Activated CD8-positive, alpha-beta T cell treated with anti-CD3 and anti-CD28 coated beads for 36 hours (primary cell): ENCODE measurements around the gene PDK2. TPM values are rescaled to one million over a fixed set of nuclear protein-coding genes. Genes with fewer than 3 reads are reported as not detected.

ENCODE experiments used
- ATAC-seq: fragments of 200-7000 bp; cut with Tn5 transposase; one replicate; pipeline ENCODE4 v1.10.0; 2021; ENCODE audit warnings: mild to moderate bottlenecking, moderate library complexity
- CTCF ChIA-PET: fragments of 350-600 bp; sonication (Branson Sonifier 250); formaldehyde crosslinking; loops from one replicate; lab custom pipeline; 2021; ENCODE audit warnings: antibody characterized with exemption; lab: Charles Lee
- POLR2A ChIA-PET: fragments of 350-600 bp; sonication (Branson Sonifier 250); formaldehyde crosslinking; loops from one replicate; lab custom pipeline; 2021; ENCODE audit warnings: antibody characterized with exemption; lab: Charles Lee
- DNase-seq: peaks from one replicate; pipeline ENCODE4 v3.0.0-alpha.2; 2020
- H3K27ac Mint-ChIP-seq: one replicate; pipeline ENCODE4 v1.8.0; 2021; ENCODE audit warnings: mild to moderate bottlenecking, mixed read lengths
- H3K27me3 Mint-ChIP-seq: one replicate; pipeline ENCODE4 v1.8.0; 2021; ENCODE audit warnings: mixed read lengths
- H3K36me3 Mint-ChIP-seq: one replicate; pipeline ENCODE4 v1.8.0; 2021; ENCODE audit warnings: low read depth, mixed read lengths
- H3K4me1 Mint-ChIP-seq: one replicate; pipeline ENCODE4 v1.8.0; 2021; ENCODE audit warnings: low read depth, mixed read lengths
- H3K4me3 Mint-ChIP-seq: one replicate; pipeline ENCODE4 v1.8.0; 2021; ENCODE audit warnings: mild to moderate bottlenecking, moderate library complexity, mixed read lengths
- H3K9me3 Mint-ChIP-seq: one replicate; pipeline ENCODE4 v1.8.0; 2021; ENCODE audit warnings: mixed read lengths
- intact Hi-C: fragments of 100-400 bp; cut with micrococcal nuclease; formaldehyde crosslinking; loops from one replicate; pipeline ENCODE4 v1.10.0; 2022
- total RNA-seq, 2 experiments: library from RNA; stranded (reverse); gene quantifications; one replicate each; pipeline ENCODE4 v1.2.3, GENCODE V29; 2021
- TF ChIP-seq, protein P1 (sequence below): fragments of 200-600 bp; IDR thresholded peaks from one replicate; pipeline ENCODE4 v1.8.0; 2022; ENCODE audit warnings: antibody characterized with exemption, mild to moderate bottlenecking

PDK2 gene
- total RNA-seq, 2 experiments from 2014 or later, result 6.0 to 7.7 TPM

- no peak for DNase-seq
These were observed 31.4 kb upstream of the PDK2 start for GRCh38 chr17:50063561-50064252.

GRCh38 chr17:50064253-50065001 lies 30.7 kb upstream of the PDK2 start:
- ATAC-seq (no peak), DNase-seq (no peak)
- Mint-ChIP-seq H3K27ac (no peak overlapping the region), H3K27me3 (no peaks in the 10 kb centered on the region), H3K9me3 (no peaks in the 10 kb centered on the region), H3K4me1 (no peaks in the 10 kb centered on the region), H3K36me3 (no peaks in the 10 kb centered on the region), H3K4me3 (no peak overlapping the region)
- intact Hi-C loops, result no loop called here
- TF ChIP-seq, protein P1, sequence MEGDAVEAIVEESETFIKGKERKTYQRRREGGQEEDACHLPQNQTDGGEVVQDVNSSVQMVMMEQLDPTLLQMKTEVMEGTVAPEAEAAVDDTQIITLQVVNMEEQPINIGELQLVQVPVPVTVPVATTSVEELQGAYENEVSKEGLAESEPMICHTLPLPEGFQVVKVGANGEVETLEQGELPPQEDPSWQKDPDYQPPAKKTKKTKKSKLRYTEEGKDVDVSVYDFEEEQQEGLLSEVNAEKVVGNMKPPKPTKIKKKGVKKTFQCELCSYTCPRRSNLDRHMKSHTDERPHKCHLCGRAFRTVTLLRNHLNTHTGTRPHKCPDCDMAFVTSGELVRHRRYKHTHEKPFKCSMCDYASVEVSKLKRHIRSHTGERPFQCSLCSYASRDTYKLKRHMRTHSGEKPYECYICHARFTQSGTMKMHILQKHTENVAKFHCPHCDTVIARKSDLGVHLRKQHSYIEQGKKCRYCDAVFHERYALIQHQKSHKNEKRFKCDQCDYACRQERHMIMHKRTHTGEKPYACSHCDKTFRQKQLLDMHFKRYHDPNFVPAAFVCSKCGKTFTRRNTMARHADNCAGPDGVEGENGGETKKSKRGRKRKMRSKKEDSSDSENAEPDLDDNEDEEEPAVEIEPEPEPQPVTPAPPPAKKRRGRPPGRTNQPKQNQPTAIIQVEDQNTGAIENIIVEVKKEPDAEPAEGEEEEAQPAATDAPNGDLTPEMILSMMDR, result no peak
- ChIA-PET POLR2A (no interaction called here), CTCF (interaction anchor here (0.6 to 1.4 kb wide), 4 partner anchors 8 to 1311 kb away, joined by 3 read pairs; no protein-coding TSS in a partner anchor)

More at GRCh38 chr17:50063561-50064252, 31.4 kb upstream of the PDK2 start:
- no peaks in the 10 kb centered on the region for H3K4me1 Mint-ChIP-seq
- H3K36me3 Mint-ChIP-seq, result no peaks in the 10 kb centered on the region
- no peaks in the 10 kb centered on the region for H3K27me3 Mint-ChIP-seq
- TF ChIP-seq, protein P1, result no peak
- ChIA-PET CTCF (interaction anchor here (0.6 to 1.2 kb wide), 3 partner anchors 10 to 1312 kb away, joined by 3 read pairs; no protein-coding TSS in a partner anchor), POLR2A (no interaction called here)
- no peak overlapping the region for H3K4me3 Mint-ChIP-seq
- no peaks in the 10 kb centered on the region for H3K9me3 Mint-ChIP-seq
- no peak for ATAC-seq
- H3K27ac Mint-ChIP-seq, result no peak overlapping the region
- intact Hi-C loops, result no loop called here

DNA sequence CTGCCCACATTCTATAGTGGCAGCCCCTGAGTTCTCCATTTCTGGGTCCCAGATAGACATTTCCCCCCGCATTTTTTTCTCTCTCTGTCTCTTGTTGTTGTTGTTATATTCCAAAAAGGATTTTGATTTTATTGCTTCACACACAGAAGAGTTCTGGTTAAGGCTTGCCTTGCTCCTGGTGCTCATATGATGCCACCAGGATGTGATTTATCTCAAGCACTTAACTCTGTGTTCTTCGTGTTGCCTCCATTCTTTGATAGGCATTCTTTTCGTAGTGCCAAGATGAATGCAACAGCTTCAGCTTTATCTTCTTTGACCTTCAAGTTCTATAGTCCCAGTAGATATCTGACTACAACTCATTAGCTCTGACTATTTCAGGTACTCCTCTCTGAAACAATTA lies 30.1 kb upstream of the PDK2 start:
- no peak overlapping the region for H3K27ac Mint-ChIP-seq
- ATAC-seq, result no peak

GRCh38 chr17:50066995-50067394 lies 28.2 kb upstream of the PDK2 start:
- no peak overlapping the region for H3K27ac Mint-ChIP-seq
- no peaks in the 10 kb centered on the region for H3K27me3 Mint-ChIP-seq
- no peak for ATAC-seq

More for the DNA sequence above, 30.1 kb upstream of the PDK2 start:
- H3K27me3 Mint-ChIP-seq, result no peaks in the 10 kb centered on the region
- POLR2A ChIA-PET, result no interaction called here
- TF ChIP-seq, protein P1, result no peak
- intact Hi-C loops, result no loop called here
- no peak for DNase-seq
- H3K36me3 Mint-ChIP-seq, result no peaks in the 10 kb centered on the region
- H3K9me3 Mint-ChIP-seq, result no peaks in the 10 kb centered on the region
- H3K4me3 Mint-ChIP-seq, result no peak overlapping the region
- CTCF ChIA-PET, result interaction anchor here (1.4 kb wide), 1 partner anchor 9 kb away, joined by 3 read pairs; no protein-coding TSS in a partner anchor
- no peaks in the 10 kb centered on the region for H3K4me1 Mint-ChIP-seq

More at GRCh38 chr17:50066995-50067394, 28.2 kb upstream of the PDK2 start:
- DNase-seq, result no peak
- POLR2A ChIA-PET, result interaction anchor here (0.5 to 1.2 kb wide), 3 partner anchors 8 to 391 kb away, joined by 3 to 4 read pairs (median 3); no protein-coding TSS in a partner anchor
- H3K4me1 Mint-ChIP-seq, result no peaks in the 10 kb centered on the region
- intact Hi-C loops, result no loop called here
- peaks cover 2% of the 10 kb centered on the region for H3K9me3 Mint-ChIP-seq
- TF ChIP-seq, protein P1, result no peak
- no peak overlapping the region for H3K4me3 Mint-ChIP-seq
- peaks cover 8% of the 10 kb centered on the region for H3K36me3 Mint-ChIP-seq
- CTCF ChIA-PET, result interaction anchor here (0.9 to 1.8 kb wide), 7 partner anchors 10 to 41 kb away, joined by 3 to 7 read pairs (median 4); no protein-coding TSS in a partner anchor
